ENCODE data around the gene SCRN2. TPM values are rescaled to one million over a fixed set of nuclear protein-coding genes. Genes with fewer than 3 reads are reported as not detected.

The SCRN2 gene
- total and polyA plus RNA-seq, 2 of the 8 experiments (the other 6 are each of a cell fraction or from before 2014, with no cell fraction given), result 24.4 to 42.3 TPM

GRCh38 chr17:47811709-47812108 is 29.4 kb downstream of the SCRN2 start (continued):
- TF ChIP-seq GTF2F1 (IDR thresholded peaks at IDR 0.05; ENCODE audit: borderline replicate concordance, low read depth, low read length) (no peak), CBX5 (IDR thresholded peaks at IDR 0.05; ENCODE audit: low read depth, low read length) (no peak), CTBP2 (IDR thresholded peaks at IDR 0.05; ENCODE audit: borderline replicate concordance, insufficient read depth, insufficient read length, low read length) (no peak), SUZ12 (IDR thresholded peaks at IDR 0.05; ENCODE audit: low read length) (no peak), CHD2 (IDR thresholded peaks at IDR 0.05; ENCODE audit: low read length) (no peak)

Measured in H1 (cell line).